ENCODE data around the gene PLAAT5. TPM values are rescaled to one million over a fixed set of nuclear protein-coding genes. Genes with fewer than 3 reads are reported as not detected.
"Not testable (repeated sequence)": the region's sequence is repeated elsewhere in the genome, so short reads cannot be mapped to it uniquely, and the experiment has no call there.

The PLAAT5 gene
- total RNA-seq, 2 donors from 2014 or later, result 14.0 to 18.1 TPM

- TF ChIP-seq, protein P1, sequence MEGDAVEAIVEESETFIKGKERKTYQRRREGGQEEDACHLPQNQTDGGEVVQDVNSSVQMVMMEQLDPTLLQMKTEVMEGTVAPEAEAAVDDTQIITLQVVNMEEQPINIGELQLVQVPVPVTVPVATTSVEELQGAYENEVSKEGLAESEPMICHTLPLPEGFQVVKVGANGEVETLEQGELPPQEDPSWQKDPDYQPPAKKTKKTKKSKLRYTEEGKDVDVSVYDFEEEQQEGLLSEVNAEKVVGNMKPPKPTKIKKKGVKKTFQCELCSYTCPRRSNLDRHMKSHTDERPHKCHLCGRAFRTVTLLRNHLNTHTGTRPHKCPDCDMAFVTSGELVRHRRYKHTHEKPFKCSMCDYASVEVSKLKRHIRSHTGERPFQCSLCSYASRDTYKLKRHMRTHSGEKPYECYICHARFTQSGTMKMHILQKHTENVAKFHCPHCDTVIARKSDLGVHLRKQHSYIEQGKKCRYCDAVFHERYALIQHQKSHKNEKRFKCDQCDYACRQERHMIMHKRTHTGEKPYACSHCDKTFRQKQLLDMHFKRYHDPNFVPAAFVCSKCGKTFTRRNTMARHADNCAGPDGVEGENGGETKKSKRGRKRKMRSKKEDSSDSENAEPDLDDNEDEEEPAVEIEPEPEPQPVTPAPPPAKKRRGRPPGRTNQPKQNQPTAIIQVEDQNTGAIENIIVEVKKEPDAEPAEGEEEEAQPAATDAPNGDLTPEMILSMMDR (conservative IDR thresholded peaks at IDR 0.05), result no peak
- no peak overlapping the region for H3K27ac Mint-ChIP-seq
- Histone ChIP-seq H3K9ac (ENCODE audit: extremely low read depth, low read length, poor library complexity, severe bottlenecking) (no peak overlapping the region), H3K27ac (ENCODE audit: low read depth, low read length) (no peak overlapping the region), H3K27me3 (ENCODE audit: control insufficient read depth, insufficient read depth, low read length, poor library complexity, severe bottlenecking) (no peaks in the 10 kb centered on the region), H3K4me1 (ENCODE audit: control insufficient read depth, insufficient read depth, low read length) (no peaks in the 10 kb centered on the region), H3K36me3 (ENCODE audit: control insufficient read depth, insufficient read depth, low read length) (no peaks in the 10 kb centered on the region), H3K9me3 (ENCODE audit: control insufficient read depth, low read length) (no peaks in the 10 kb centered on the region), H3K4me3 (ENCODE audit: low read length) (no peak overlapping the region)
- no peak for DNase-seq
- 94 to 100% methylated on average over 1 of the region's 2 CpGs for WGBS, 2 experiments (ENCODE audit: insufficient coverage in 1 of 2, insufficient read length in 1 of 2)
- peaks cover 14% of the 10 kb centered on the region for H3K9me3 Mint-ChIP-seq
- no peaks in the 10 kb centered on the region for H3K27me3 Mint-ChIP-seq (ENCODE audit: insufficient read depth)
- peaks cover 14% of the 10 kb centered on the region for H3K4me1 Mint-ChIP-seq
- no peak overlapping the region for H3K4me3 Mint-ChIP-seq
- no peaks in the 10 kb centered on the region for H3K36me3 Mint-ChIP-seq (ENCODE audit: low read depth)
These were observed 46.8 kb downstream of the PLAAT5 start for GRCh38 chr11:63444160-63444559.

GRCh38 chr11:63443714-63444113 is 47.3 kb downstream of the PLAAT5 start:
- no peaks in the 10 kb centered on the region for H3K9me3 ChIP-seq (ENCODE audit: control insufficient read depth, low read length)
- H3K36me3 ChIP-seq (ENCODE audit: control insufficient read depth, insufficient read depth, low read length), result no peaks in the 10 kb centered on the region
- no peaks in the 10 kb centered on the region for H3K36me3 Mint-ChIP-seq (ENCODE audit: low read depth)
- no peak overlapping the region for H3K4me3 ChIP-seq (ENCODE audit: low read length)
- H3K27me3 Mint-ChIP-seq (ENCODE audit: insufficient read depth), result no peaks in the 10 kb centered on the region
- H3K27ac ChIP-seq (ENCODE audit: low read depth, low read length), result no peak overlapping the region
- H3K4me3 Mint-ChIP-seq, result no peak overlapping the region
- no peak overlapping the region for H3K27ac Mint-ChIP-seq
- peaks cover 13% of the 10 kb centered on the region for H3K4me1 Mint-ChIP-seq
- H3K4me1 ChIP-seq (ENCODE audit: control insufficient read depth, insufficient read depth, low read length), result no peaks in the 10 kb centered on the region
- TF ChIP-seq, protein P1 (conservative IDR thresholded peaks at IDR 0.05), result no peak
- H3K9me3 Mint-ChIP-seq, result peaks cover 14% of the 10 kb centered on the region
- no peaks in the 10 kb centered on the region for H3K27me3 ChIP-seq (ENCODE audit: control insufficient read depth, insufficient read depth, low read length, poor library complexity, severe bottlenecking)
- H3K9ac ChIP-seq (ENCODE audit: extremely low read depth, low read length, poor library complexity, severe bottlenecking), result no peak overlapping the region
- WGBS, 2 experiments (ENCODE audit: insufficient coverage in 1 of 2, insufficient read length in 1 of 2), result 90 to 100% methylated on average over 1 of the region's 1 CpG
- no peak for DNase-seq

DNA sequence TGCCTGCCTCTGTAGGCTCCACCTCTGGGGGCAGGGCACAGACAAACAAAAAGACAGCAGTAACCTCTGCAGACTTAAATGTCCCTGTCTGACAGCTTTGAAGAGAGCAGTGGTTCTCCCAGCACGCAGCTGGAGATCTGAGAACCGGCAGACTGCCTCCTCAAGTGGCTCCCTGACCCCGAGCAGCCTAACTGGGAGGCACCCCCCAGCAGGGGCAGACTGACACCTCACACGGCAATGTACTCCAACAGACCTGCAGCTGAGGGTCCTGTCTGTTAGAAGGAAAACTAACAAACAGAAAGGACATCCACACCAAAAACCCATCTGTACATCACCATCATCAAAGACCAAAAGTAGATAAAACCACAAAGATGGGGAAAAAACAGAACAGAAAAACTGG is 55.1 kb downstream of the PLAAT5 start:
- H3K4me3 ChIP-seq (ENCODE audit: low read length); H3K4me1 ChIP-seq (ENCODE audit: control insufficient read depth, insufficient read depth, low read length); H3K27ac Mint-ChIP-seq; H3K9ac ChIP-seq (ENCODE audit: extremely low read depth, low read length, poor library complexity, severe bottlenecking); H3K27ac ChIP-seq (ENCODE audit: low read depth, low read length); H3K4me3 Mint-ChIP-seq; H3K27me3 Mint-ChIP-seq (ENCODE audit: insufficient read depth); H3K36me3 ChIP-seq (ENCODE audit: control insufficient read depth, insufficient read depth, low read length); H3K36me3 Mint-ChIP-seq (ENCODE audit: low read depth); H3K27me3 ChIP-seq (ENCODE audit: control insufficient read depth, insufficient read depth, low read length, poor library complexity, severe bottlenecking); H3K4me1 Mint-ChIP-seq: not testable (repeated sequence)
- DNase-seq, result peak; percentile 45
- H3K9me3 Mint-ChIP-seq, result peaks cover 54% of the 10 kb centered on the region
- WGBS, 2 experiments (ENCODE audit: insufficient coverage in 1 of 2, insufficient read length in 1 of 2), result 51% methylated on average over 4 of the region's 4 CpGs; no CpG with 5 or more reads in 1 of the 2 experiments
- peaks cover 15% of the 10 kb centered on the region for H3K9me3 ChIP-seq (ENCODE audit: control insufficient read depth, low read length)

- H3K36me3 ChIP-seq (ENCODE audit: control insufficient read depth, insufficient read depth, low read length); H3K4me1 Mint-ChIP-seq; H3K4me1 ChIP-seq (ENCODE audit: control insufficient read depth, insufficient read depth, low read length); H3K27me3 ChIP-seq (ENCODE audit: control insufficient read depth, insufficient read depth, low read length, poor library complexity, severe bottlenecking); H3K27me3 Mint-ChIP-seq (ENCODE audit: insufficient read depth); H3K9ac ChIP-seq (ENCODE audit: extremely low read depth, low read length, poor library complexity, severe bottlenecking); H3K4me3 ChIP-seq (ENCODE audit: low read length); DNase-seq; H3K36me3 Mint-ChIP-seq (ENCODE audit: low read depth); H3K27ac ChIP-seq (ENCODE audit: low read depth, low read length); H3K4me3 Mint-ChIP-seq; H3K27ac Mint-ChIP-seq: not testable (repeated sequence)
- peaks cover 20% of the 10 kb centered on the region for H3K9me3 ChIP-seq (ENCODE audit: control insufficient read depth, low read length)
- 94 to 96% methylated on average over 8 to 16 of the region's 22 CpGs for WGBS, 2 experiments (ENCODE audit: insufficient coverage in 1 of 2, insufficient read length in 1 of 2)
- peaks cover 59% of the 10 kb centered on the region for H3K9me3 Mint-ChIP-seq
These were observed 55.6 kb downstream of the PLAAT5 start for GRCh38 chr11:63435351-63435750.

- H3K4me1 Mint-ChIP-seq; H3K9ac ChIP-seq (ENCODE audit: extremely low read depth, low read length, poor library complexity, severe bottlenecking); H3K27ac ChIP-seq (ENCODE audit: low read depth, low read length); H3K4me3 Mint-ChIP-seq; H3K4me1 ChIP-seq (ENCODE audit: control insufficient read depth, insufficient read depth, low read length); H3K27ac Mint-ChIP-seq; H3K27me3 ChIP-seq (ENCODE audit: control insufficient read depth, insufficient read depth, low read length, poor library complexity, severe bottlenecking); H3K36me3 ChIP-seq (ENCODE audit: control insufficient read depth, insufficient read depth, low read length); H3K27me3 Mint-ChIP-seq (ENCODE audit: insufficient read depth): not testable (repeated sequence)
- peak overlapping the region; percentile 69 for H3K4me3 ChIP-seq (ENCODE audit: low read length)
- peaks cover 14% of the 10 kb centered on the region for H3K36me3 Mint-ChIP-seq (ENCODE audit: low read depth)
- peaks cover 72% of the 10 kb centered on the region for H3K9me3 Mint-ChIP-seq
- 38 to 68% methylated on average over 1 to 2 of the region's 2 CpGs for WGBS, 2 experiments (ENCODE audit: insufficient coverage in 1 of 2, insufficient read length in 1 of 2)
- H3K9me3 ChIP-seq (ENCODE audit: control insufficient read depth, low read length), result peaks cover 27% of the 10 kb centered on the region
- DNase-seq, result peak; percentile 56
These were observed 60.2 kb downstream of the PLAAT5 start for GRCh38 chr11:63430731-63431130.
